ENCODE data around the gene KCNG2.

DNA sequence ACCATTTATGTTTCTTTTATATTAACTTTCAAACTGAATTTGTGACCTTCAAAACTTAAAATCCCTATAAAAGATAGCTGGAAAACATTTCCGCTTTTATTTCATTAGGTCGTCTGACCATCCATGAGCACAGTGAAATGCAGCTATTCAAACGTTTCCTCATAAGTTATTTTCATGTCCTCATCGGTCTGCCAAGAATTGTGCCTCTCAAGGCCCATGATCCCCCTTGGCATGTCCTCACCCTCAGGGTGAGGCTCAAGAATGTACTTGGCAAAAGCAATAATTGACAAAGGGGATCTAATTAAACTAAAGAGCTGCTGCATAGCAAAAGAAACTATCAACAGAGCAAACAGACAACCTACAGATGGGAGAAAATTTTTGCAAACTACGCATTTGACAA lies 141.4 kb downstream of the KCNG2 start:
- TF ChIP-seq POLR2A (IDR thresholded peaks at IDR 0.05) (no peak), CTCF (IDR thresholded peaks at IDR 0.05) (no peak)
